Effector memory CD4-positive, alpha-beta T cell (primary cell): ENCODE measurements around the gene TMUB2.

Experiments
- DNase-seq, 3 donors: peaks; one replicate each; pipeline ENCODE4 v3.0.0-alpha.2; 2020
- H3K27ac ChIP-seq: 2 replicates; pipeline ENCODE4 v1.7.0; 2013; ENCODE audit warnings: mild to moderate bottlenecking, low read length, moderate library complexity; ENCODE audit not compliant: insufficient read depth, poor library complexity, severe bottlenecking
- H3K27me3 ChIP-seq: replicated peaks from 2 replicates; pipeline ENCODE4 v1.7.0; 2013; ENCODE audit warnings: mild to moderate bottlenecking, low read length; ENCODE audit not compliant: insufficient read depth, control insufficient read depth, poor library complexity, severe bottlenecking
- H3K36me3 ChIP-seq: 2 replicates; pipeline ENCODE4 v1.7.0; 2013; ENCODE audit warnings: mild to moderate bottlenecking, low read length, moderate library complexity; ENCODE audit not compliant: control insufficient read depth, insufficient read depth
- H3K4me1 ChIP-seq: 2 replicates; pipeline ENCODE4 v1.7.0; 2013; ENCODE audit warnings: low read length, mild to moderate bottlenecking; ENCODE audit not compliant: control insufficient read depth, insufficient read depth, poor library complexity, severe bottlenecking
- H3K4me3 ChIP-seq: 2 replicates; pipeline ENCODE4 v1.7.0; 2013; ENCODE audit warnings: low read length, low read depth, mild to moderate bottlenecking; ENCODE audit not compliant: insufficient read depth, poor library complexity, severe bottlenecking
- H3K9me3 ChIP-seq: 2 replicates; pipeline ENCODE4 v1.7.0; 2013; ENCODE audit warnings: mild to moderate bottlenecking, low read length, moderate library complexity; ENCODE audit not compliant: control insufficient read depth

The TMUB2 gene

DNA sequence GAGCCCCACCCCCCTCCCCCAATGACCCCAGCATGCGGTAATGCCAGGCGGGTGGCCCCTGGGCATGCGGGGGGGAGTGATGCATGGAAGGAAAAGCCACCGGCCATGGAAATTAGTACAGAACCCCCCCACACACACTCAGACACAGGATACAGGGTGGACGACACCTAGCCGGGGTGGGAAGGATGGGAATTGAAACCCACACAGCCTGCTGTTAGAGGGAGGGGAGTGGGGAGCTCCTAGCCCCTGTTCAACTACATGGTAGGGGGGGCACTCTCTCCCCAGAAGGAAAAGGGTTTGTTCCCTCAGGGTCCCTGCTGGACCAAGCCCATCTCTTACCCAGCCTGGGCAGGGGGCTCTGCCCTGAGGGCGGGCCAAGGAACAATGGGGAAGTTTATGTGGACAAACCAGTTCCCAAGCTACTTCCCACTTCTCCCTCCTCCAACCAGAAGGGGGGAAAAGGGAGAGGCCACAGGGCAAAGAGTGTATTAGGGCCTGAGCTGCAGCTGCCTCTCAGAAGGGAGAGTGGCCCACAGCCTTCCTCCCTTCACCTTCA is 5.2 kb downstream of the TMUB2 start:
- DNase-seq, result no peak
- Histone ChIP-seq H3K4me3 (no peak overlapping the region), H3K4me1 (peaks cover 17% of the 10 kb centered on the region), H3K27me3 (no peaks in the 10 kb centered on the region), H3K27ac (no peak overlapping the region), H3K9me3 (no peaks in the 10 kb centered on the region), H3K36me3 (peaks cover 62% of the 10 kb centered on the region)

DNA sequence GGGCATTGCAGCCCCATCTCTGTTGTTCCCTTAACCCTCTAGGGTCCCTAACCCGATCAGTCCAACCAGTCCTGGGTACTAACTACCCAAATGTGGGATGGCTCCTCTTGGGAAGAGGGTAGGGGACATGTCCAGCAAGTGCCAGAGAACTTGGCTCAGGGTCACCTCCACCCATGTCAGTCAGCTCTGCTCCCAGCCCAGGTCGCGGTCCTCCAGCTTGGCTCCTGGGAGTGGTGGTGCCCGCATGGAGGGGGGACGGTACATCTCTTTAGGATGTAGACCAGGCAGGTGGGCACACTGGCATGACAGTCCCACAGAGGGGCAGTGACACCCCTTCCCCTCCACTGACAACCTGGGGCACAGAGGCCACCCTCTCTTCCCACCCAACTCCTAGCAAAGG is 6.0 kb downstream of the TMUB2 start:
- H3K4me3 ChIP-seq, result no peak overlapping the region

DNA sequence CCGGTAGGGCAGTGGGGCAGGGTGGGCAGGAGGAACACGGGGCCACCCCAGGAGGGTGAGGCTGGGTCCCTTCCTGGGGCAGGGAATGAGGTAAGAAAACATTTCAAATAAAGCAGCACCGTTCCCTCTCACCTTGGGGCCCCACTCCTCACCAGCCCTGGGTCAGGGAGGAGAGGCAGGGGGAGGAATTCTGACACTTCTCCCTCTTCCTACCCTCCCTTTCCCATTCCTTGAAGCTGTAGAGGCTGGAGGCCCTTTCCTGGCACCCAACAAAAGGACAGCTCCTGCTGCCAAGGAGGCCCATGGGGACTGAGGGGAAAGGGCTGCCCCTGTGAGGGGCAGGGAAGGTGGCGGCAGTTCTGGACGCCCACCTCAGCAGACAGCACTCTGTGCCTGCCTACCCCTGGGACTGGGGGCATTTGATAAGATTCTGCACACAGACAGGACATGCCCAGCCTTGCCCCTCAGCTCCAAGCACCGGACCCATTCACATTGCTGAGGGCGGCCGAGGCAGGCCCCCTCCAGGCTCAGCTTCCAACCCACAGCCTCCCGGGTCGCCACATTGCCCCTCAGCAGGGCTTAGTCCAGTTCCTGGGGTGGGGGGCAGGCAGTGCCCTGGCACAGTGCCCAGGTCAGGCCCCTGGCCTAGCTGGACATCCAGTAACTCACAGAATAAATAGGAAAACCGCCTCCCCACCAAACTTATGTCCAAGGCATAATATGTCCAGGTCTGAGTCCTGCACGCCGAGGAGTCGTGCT is 6.7 kb downstream of the TMUB2 start:
- Histone ChIP-seq H3K36me3 (peaks cover 63% of the 10 kb centered on the region), H3K27me3 (no peaks in the 10 kb centered on the region), H3K27ac (no peak overlapping the region), H3K4me1 (peaks cover 10% of the 10 kb centered on the region), H3K9me3 (no peaks in the 10 kb centered on the region), H3K4me3 (no peak overlapping the region)
- no peak for DNase-seq

More for the DNA sequence above, 6.0 kb downstream of the TMUB2 start:
- no peaks in the 10 kb centered on the region for H3K9me3 ChIP-seq
- no peak overlapping the region for H3K27ac ChIP-seq
- no peak for DNase-seq
- H3K36me3 ChIP-seq, result peaks cover 63% of the 10 kb centered on the region
- H3K4me1 ChIP-seq, result peaks cover 11% of the 10 kb centered on the region
- H3K27me3 ChIP-seq, result no peaks in the 10 kb centered on the region

DNA sequence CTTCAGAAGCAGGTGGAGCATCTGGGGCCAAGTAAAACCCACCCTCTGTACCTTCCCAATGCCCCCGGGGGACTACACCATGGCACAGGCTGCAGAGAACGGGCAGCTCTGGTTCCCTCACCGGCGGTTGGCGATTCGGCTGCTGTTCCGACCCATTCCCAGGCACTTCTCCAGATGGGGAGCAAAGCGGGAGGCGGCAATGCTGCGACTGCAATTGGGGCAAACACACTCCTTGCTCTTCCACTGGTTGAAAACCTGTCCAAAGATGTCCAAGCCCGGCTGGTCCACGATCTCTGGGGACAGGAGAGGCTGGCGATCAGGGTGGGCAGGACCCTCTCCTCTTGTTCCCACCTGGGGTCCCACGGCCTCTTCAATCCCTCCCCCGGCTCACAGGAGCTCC is 10.3 kb downstream of the TMUB2 start:
- Histone ChIP-seq H3K9me3 (no peaks in the 10 kb centered on the region), H3K36me3 (peaks cover 40% of the 10 kb centered on the region), H3K27me3 (no peaks in the 10 kb centered on the region), H3K4me3 (no peak overlapping the region), H3K4me1 (peaks cover 9% of the 10 kb centered on the region), H3K27ac (no peak overlapping the region)
- no peak for DNase-seq

DNA sequence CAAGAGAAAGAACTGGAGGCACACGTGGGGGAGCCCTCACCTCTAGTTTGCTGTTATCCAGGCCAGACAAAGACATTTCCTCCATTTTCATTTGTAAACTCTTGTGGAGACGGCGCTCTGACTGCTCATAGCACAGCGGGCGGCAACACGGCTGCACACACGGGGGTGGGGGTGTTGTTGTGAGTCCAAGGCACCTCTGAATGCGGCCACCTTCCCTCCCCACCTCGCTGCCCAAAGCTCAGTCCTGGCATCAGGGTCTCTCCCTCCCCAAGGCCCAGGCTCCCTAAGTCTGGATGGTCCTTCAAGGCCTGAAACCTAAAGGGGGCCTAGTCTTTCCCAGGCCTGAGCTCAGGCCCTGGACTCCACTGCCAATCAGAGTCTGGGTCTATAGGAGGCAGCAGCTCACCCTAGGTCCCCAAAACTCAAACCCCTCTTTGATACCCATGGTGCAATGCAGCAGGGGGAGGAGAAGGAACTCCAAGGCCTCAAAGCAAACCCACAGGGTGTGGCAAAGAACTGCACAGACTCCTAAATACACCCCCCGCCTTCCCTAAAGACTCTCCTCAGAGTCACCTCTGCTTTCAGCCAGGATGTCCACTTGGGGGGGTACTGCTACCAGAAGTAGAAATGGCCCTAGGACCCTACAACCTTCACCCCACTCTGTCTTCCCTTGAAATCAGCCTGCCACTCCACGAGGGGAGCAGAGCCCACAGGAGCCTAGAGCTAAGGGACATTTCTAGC is 11.4 kb downstream of the TMUB2 start:
- H3K4me3 ChIP-seq, result peak overlapping the region; percentile 79
- peak in 2 of 3 donors; percentile 27 to 28 for DNase-seq
- no peaks in the 10 kb centered on the region for H3K9me3 ChIP-seq
- H3K27me3 ChIP-seq, result no peaks in the 10 kb centered on the region
- H3K36me3 ChIP-seq, result peaks cover 33% of the 10 kb centered on the region
- peaks cover 9% of the 10 kb centered on the region for H3K4me1 ChIP-seq
- H3K27ac ChIP-seq, result peak overlapping the region; percentile 71

DNA sequence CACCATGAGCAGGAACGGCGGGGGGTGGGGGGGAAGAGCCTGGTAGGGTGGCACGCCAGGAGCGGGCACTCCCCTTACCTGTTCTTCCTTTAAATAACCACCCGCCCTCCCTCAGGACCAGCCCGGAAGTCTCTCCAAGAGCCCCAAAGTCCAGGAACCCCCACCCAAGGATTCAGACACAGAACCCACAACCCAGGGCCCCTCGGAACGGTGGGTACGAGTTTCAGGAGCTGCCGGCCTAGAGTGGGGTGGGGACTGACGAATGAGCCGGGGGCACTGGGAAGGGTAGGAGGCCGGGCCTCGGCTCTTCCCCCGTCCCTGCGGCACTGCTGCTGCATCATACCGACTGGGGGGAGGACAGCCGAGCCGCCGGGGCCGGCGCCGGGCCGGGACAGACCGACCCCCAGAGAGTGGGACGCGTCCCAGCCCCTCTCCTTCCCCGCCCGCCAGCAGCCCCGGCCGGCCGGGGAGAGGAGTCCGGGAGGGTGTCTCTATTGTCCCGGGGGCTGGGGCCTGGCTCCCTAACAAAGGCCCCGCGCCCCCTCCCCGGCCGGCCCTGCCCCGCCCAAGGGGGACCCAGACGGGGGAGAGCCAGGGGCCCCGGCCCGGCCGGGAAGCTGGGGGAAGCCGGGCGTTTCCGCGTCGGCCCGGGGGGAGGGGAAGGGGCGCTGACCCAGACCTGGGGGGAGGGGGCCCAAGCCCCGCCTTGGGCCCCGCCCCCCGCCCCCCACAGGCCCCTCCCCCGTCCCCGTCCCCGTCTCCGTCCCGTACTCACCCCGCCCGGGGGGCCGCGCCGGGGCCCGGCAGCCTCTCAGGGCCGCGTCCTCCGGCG is 12.2 kb downstream of the TMUB2 start:
- Histone ChIP-seq H3K27ac (peak overlapping the region; percentile 71), H3K36me3 (peaks cover 25% of the 10 kb centered on the region), H3K9me3 (no peaks in the 10 kb centered on the region), H3K27me3 (no peaks in the 10 kb centered on the region), H3K4me1 (peaks cover 11% of the 10 kb centered on the region), H3K4me3 (peak overlapping the region; percentile 79)
- peak; percentile 36 to 57 (median 52) for DNase-seq

DNA sequence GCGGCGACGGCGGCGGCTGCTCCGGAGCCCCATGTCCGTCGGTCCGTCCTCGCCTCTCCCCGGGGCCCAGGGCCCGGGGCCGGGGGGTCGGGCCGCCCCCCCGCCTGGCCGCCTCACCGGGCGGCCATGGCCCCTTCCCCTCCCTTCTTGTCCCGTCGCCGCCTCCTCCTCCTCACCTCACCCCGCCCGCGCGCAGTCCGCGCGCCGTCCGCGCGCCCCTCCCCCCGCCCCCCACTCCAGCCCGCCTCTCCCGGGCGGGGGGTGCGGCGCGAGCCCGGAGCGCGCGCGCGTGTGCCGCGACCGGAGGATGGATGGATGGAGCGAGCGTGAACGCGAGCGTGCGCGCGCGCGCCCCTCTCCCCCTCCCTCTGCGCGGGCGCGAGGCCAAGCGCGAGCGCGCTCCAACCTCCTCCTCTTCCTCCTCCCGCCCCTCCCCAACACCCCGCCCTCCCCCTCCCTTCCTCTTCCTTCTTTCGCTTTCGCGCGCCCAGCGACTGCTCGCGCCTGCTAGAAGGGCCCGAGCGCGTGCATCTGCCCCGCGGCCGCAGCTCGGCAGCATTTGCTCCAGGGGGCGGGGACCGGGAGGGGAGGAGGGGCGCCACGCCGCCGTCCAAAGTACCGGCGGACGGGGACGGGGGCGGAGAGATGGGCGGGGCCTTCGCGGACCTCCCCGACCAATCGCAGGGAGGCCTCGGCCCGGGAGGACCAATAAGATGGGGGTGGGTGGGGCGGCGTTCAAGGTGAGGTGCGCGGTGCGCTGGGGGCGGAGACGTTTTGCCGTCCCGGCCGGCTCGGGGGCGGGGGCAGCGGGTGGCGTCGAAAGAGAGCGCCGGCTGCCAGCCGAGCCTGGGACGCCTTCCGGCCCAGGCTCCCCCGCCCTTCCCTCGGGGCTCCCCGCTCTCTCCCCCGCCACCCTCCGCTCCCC is 13.0 kb downstream of the TMUB2 start, which contains the start of gene ATXN7L3:
Gene ATXN7L3, minus strand, starts transcription at position 332 of the 925 bp plus-strand sequence. CDS start 1,814 bp downstream, outside the sequence.
- DNase-seq, result peak; percentile 99 to 100 (median 100)
- Histone ChIP-seq H3K4me1 (peaks cover 11% of the 10 kb centered on the region), H3K27me3 (no peaks in the 10 kb centered on the region), H3K4me3 (peak within 1 kb of the TSS; percentile 79), H3K36me3 (peaks cover 16% of the 10 kb centered on the region), H3K27ac (peak within 1 kb of the TSS; percentile 74), H3K9me3 (no peaks in the 10 kb centered on the region)

DNA sequence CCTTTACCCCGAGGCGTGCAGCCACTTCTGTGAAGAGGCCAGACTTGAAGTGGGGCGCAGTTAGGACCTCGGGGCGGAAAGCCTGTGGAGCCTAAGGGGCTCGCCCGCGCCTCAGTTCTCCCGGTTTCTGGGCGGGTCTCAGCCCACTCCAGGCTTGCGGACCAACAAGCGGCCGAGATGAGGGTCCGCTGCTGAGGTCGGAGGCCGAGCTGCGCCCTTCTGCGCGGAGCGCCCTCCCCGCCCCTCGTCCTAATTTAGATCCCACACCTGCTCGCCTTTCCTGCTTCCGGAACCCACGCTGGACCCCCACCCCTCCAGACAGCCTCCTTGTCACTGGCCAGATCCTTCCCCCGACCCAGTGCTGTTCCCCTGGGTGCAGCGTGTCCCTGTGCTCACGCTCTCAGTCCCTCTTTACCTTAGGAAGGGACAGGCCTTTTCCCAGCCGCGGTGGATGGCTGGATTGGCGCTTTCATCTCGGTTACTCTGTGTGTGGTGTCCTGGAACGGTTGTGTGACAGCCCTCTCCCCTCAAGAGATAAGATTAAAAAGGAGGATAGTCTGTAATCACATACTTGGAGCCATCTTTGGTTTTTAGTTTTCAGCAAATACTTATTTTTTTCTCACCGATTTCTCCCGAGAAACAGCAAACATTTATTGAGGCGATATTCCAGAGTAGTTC is 13.8 kb downstream of the TMUB2 start:
- Histone ChIP-seq H3K4me3 (peak overlapping the region; percentile 55), H3K9me3 (no peaks in the 10 kb centered on the region), H3K27ac (peak overlapping the region; percentile 74), H3K36me3 (peaks cover 8% of the 10 kb centered on the region), H3K27me3 (no peaks in the 10 kb centered on the region), H3K4me1 (peaks cover 11% of the 10 kb centered on the region)
- no peak for DNase-seq
